HCEC 1CT (cell line): ENCODE measurements around the gene UBA3.

Experiments
- DNase-seq: peaks from one replicate; pipeline ENCODE4 v3.0.0-alpha.2; 2017

The UBA3 gene

GRCh38 chr3:69080233-69080920 lies at the start of gene UBA3:
Gene UBA3, minus strand, starts transcription at chr3:69080365. Its CDS starts 12 bp downstream, at chr3:69080353.
- DNase-seq: peak; percentile 89

DNA sequence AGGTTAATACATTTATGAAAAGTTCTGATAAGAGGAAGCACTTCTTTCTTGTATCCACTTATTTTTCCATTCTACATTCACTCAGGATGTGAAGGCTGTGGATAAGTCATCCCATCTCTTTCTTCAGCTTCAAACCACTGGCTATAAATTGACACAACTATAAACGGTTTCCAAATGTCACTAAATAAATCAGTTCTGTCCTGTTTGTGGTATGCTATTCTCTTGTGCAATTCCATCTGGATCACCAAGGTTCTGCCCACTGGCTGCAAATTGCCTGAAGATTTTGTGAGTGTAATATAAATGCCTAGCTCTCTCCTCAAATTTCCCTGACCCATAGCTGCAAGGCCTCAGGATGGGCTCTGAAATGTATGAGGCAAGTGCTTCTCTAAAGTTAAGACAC lies 49.4 kb upstream of the UBA3 start:
- no peak for DNase-seq

DNA sequence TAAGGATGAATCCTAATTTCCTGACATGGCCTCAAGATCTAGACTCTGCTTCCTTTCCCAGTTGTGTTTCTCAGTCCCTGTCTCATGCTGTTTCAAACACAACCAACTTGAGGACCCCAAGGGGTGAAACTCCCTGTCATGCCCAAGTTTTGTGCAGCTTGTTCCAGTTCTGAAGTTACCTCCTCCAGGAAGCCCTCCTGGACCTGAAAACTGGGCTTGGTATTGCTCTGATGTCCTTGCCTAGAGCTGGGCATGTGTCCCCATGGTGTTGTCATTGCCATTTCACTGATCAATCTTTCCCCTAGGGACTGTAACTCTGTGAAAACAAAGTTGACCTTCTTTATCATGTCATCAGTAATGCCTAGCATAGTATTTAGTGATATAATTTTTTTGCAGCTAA lies 48.3 kb upstream of the UBA3 start:
- DNase-seq: no peak

GRCh38 chr3:69126999-69127398 lies 46.8 kb upstream of the UBA3 start:
- DNase-seq: no peak

DNA sequence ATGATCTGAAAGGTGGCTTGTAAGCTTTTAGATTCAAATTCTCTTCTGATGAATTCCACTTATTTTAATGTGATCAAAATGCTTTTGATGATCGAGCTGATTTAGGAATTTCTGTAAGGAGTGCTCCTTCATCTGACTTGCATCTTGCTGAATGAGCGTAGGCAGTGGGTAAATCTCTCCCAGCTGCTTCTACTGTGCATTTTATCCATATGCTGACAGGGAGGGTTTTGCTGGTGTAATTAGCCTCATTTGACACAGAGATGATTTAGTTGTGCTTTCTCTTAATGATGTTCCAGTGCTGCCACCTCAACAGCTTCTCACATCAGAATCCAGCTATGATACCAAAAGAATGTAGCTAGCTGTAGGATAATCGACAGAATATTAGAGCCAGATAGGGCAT lies 46.1 kb upstream of the UBA3 start:
- no peak for DNase-seq

DNA sequence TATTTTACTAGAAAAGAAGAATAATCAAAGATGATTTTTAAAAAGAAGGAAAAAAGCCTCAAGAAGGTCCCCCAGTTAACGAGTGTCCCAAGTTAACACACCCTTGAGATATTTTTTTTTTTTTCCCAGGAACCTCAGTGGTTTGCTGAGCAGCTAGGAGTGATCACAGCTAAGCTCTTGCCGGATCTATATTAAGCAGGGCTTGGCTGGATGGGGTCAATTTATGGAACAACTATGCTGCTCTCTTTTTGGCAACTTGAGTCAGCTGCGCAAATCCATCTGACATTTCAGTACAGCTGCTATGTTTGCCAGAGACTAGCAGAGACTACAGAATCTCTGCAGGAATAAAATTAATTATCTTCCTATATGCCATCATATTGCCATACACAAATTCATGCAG lies 42.2 kb upstream of the UBA3 start, which contains the start of gene LMOD3:
Gene LMOD3, minus strand, starts transcription at position 193 of the 400 bp plus-strand sequence. CDS start 209 bp downstream, outside the sequence.
- peak; percentile 7 for DNase-seq

- no peak for DNase-seq
Observed at GRCh38 chr3:69121950-69122349, 41.8 kb upstream of the UBA3 start.

- DNase-seq: no peak
Observed at GRCh38 chr3:69121513-69121912, 41.3 kb upstream of the UBA3 start.

DNA sequence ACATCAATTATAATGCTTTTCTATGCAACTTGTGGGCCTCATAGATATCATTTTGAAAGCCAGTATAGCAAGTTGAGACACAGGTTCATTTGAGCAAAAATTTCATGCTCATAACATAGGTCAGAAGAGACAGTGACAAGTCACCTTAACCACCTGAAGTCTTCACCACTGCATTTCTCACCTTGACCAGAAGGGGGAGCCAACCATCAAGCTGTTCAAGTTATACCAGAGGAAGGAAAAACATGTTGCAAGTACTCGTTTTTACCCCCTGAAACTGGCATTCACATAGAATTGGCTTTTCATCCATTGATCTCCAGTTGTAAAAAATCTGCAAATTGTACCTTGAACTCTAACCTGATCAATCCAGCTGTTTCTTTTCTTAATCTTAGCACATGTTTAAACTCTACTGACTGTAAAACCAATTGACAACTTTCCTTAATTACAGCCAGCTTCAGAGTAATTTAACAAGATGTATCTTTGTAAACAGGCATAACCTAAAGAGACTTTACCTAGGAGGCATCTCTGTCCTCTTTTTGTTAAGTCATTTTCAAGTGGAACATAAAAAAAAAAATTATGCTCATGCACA lies 40.8 kb upstream of the UBA3 start:
- DNase-seq: peak; percentile 41

DNA sequence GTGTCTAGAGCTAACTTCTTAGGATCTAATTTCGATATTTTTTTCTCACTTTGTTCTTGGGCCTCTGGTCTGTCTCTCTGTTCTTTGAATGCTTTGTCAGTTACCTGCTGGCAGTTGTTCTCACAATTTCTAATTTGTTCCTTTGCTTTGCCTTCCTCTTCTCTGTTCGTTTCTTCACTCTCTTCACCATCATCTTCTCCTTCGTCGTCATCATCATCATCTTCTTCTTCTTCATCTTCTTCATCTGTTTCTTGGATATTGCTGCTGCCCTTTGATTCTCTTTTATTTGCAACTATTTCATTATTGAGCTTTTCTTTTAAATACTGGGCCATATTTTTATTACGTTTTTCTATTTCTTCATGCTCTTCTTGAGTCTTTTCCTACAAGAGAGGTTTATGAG lies 39.5 kb upstream of the UBA3 start:
- DNase-seq: no peak

GRCh38 chr3:69119138-69119537 lies 39.0 kb upstream of the UBA3 start:
- DNase-seq: no peak

- DNase-seq: no peak
Observed at GRCh38 chr3:69118555-69118954, 38.4 kb upstream of the UBA3 start.

DNA sequence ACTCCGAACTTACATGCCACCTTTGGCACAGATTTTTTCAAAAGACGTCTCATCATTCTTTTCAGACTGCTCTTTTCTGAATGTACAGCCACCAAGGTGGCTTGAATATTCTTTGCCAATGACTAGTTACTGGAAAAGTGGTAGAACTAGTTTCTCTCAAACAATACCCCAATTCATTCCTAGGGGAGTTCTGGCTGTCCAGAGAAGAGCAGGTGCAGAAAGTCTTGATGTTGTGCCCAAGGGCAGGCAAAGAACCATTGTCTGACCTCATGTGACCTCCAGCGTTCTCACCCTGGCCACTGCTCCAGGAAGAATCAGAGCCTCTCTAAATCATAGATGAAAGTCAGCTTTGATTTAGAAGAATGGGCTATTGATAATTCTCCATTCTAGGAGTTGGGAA lies 36.7 kb upstream of the UBA3 start:
- no peak for DNase-seq

- no peak for DNase-seq
Observed at GRCh38 chr3:69116162-69116561, 36.0 kb upstream of the UBA3 start.

- DNase-seq: peak; percentile 83
Observed at GRCh38 chr3:69115731-69116130, 35.6 kb upstream of the UBA3 start.

- DNase-seq: no peak
Observed at GRCh38 chr3:69113536-69113935, 33.4 kb upstream of the UBA3 start.

DNA sequence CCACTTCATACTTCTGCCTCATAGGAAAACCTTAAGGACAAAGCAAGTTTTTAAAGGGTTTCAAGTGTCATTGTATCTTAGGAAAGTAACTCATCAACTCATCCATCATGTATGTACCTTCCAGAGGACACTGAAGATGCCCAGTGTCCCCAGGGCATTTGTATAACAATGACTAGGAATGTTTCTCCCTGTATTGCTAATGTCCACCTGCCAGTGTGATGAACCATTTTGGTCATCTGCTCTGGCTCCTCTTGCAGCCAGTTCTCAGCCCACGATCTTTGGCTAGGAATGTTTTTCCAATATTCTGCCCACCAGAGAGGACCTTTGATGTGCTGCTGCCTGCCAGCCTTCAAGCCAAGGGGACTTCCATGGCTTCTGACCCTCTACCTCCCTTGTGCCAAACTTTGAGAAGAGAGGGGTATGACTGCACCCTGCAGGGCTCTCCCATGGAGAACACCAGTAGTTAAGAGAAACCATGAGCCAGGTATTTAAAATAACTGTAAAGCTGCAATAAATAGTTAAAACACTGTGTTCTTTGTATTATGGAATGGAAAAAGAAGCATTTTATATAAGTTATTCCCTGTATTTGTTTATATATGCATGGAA lies 30.9 kb upstream of the UBA3 start:
- DNase-seq: no peak

GRCh38 chr3:69108811-69109210 lies 28.6 kb upstream of the UBA3 start:
- DNase-seq: no peak

- no peak for DNase-seq
Observed at GRCh38 chr3:69107841-69108240, 27.7 kb upstream of the UBA3 start.

GRCh38 chr3:69105320-69105719 lies 25.2 kb upstream of the UBA3 start:
- no peak for DNase-seq

- no peak for DNase-seq
Observed at GRCh38 chr3:69104586-69104985, 24.4 kb upstream of the UBA3 start.

- no peak for DNase-seq
Observed at GRCh38 chr3:69103123-69103522, 23.0 kb upstream of the UBA3 start.

GRCh38 chr3:69102384-69102783 lies 22.2 kb upstream of the UBA3 start:
- DNase-seq: no peak

DNA sequence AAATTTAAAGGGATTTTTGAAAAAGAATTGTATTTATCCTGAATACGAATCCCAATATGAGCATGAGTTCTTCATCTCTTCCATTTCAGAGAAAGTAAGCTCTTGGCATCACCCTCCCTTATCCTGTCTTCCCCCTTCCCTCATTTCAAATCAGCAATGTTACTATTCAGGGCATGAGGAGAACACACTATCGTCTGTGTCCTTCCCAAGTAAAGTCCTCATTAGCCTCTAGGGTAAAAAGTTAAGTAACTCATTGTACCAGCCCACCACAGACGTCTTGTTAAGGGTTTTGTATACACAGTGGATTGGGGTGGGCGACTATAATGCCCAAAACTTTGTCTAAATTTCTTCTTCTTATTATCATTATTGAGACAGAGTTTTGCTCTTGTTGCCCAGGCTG lies 19.4 kb upstream of the UBA3 start:
- DNase-seq: no peak
